SIG-M5 treated with dmso at 0.1 percent for 504 hours (cell line): Measurements from ENCODE around the gene RPL37A.

ENCODE experiments used
- DNase-seq: peaks from one replicate; lab custom pipeline; 2025; ENCODE audit not compliant: unreplicated experiment; lab: John Stamatoyannopoulos, UW

The RPL37A gene

GRCh38 chr2:216546241-216546640, 47.6 kb downstream of the RPL37A start:
- no peak for DNase-seq

DNA sequence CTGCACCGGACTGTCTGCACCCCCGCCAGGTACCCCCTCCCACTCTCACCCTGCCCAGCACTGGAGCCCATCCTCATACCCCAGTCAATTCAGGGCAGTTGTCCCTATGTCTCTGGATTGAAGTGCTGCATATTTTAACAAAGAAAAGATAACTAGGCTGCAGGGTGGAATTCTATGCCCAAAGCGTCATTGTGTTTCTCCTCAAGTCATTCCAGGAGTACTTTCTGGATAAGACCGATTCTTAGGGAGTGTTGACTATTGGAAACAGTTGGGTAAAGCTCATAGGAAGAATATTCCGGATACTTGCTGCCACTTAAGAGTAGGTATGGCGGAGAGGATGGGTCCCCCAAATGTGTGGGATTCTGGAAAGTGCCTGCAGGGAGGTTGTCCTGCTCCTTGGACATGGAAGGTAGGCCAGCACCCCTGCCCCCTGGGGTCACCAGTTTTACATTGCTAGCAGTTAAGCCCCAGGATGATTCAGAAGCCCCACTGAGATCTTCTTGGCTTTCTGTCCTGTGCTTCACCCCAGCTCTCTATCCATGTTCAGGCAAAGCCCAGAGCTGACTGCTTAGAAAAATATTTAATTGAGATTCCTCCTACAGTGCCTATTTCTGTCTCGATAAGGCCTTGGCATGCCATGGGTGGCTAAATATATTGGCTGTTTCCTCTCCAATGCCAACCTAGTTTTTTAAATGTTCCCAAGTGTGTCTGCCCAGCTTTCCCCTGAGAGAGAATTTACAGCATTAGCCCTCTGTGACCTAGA, 48.2 kb downstream of the RPL37A start:
- DNase-seq: no peak

DNA sequence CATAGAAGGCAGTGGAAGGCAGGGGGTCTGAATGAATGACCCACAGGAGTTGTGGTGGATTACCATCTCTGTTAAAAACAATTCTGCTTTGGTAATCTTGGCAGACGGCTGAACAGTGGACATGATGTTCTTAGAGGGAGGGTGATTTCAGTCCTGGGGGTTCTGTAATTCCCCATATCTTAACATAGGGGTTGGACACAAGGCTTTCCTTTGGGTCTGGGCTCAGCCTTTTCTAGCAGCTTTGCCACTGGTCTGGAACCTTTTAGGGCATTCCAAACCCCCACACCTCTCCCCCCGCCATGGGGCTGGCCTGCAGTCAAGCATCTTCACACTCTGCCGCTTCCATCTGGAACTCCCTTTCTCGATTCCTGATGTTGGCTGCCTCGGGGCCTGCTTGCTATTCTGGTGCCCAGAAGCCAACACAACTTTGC, 50.3 kb downstream of the RPL37A start:
- no peak for DNase-seq

DNA sequence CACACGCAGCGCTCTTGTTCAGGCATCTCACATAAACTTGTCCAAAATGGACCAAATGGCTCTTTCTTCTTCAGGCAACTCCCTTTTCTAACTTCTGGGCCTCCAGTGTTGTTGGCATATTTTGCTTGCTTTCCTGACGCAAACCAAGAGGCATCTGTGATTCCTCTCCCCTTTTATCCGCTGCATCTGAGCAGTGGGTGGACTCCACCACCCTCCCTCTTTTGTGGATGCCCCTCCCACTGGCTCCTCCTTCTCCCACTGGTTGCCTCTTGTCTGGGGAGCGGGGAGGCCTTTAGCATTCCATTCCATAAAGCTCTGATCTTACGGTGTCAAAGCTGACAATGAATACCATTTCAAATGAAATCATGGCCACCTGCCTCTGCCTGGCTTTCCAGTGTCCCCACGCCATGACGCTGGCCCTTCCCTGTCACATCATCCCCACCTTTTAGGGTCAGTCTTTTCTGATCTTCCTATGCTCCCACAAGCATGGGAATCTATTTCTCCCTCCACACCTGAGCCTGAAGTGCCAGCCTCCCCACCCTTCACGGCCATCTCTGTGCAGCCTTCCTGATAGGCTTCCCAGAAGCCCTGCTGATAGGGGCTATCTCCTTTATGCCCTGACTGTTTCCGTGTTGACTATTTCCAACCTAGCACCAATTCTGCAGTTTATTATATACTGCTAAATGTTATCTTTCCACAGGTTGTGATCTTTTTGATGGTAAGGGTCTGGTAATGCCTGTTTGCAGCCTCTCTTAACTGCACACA, 51.5 kb downstream of the RPL37A start:
- no peak for DNase-seq

DNA sequence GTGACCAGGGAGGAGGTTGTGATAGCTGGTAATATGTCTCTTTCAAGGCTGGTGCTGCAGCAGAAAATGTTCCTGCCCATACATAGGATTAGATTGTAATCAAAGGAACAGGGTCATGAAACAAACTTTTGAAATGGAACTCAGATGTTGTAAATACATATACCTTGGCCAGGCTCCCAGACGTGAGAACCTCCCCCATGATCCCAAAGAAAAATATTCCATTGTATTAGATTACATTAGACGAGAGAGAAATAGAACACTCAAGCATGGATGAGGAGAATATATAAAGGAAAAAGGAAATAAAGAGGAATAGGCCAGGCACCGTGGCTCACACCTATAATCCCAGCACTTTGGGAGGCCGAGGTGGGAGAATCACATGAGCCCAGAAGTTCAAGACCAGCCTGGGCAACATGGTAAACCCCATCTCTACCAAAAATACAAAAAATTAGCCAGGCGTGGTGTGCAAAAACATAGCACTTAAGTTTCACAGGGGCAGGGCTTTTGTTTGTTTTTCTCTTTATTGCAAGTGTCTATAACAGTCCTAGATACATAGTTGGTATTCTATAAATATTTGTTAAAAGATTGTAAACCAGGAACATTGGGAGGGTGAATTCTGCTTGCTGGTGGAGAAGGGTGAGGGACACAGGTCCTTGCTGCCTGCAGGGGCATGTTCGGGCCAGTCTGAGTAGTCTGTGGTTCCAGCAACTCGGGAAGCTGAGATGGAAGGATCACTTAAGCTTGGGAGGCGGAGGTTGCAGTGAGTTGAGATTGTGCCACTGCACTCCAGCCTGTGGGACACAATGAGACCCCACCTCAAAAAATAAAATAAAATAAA, 52.8 kb downstream of the RPL37A start:
- DNase-seq: no peak

DNA sequence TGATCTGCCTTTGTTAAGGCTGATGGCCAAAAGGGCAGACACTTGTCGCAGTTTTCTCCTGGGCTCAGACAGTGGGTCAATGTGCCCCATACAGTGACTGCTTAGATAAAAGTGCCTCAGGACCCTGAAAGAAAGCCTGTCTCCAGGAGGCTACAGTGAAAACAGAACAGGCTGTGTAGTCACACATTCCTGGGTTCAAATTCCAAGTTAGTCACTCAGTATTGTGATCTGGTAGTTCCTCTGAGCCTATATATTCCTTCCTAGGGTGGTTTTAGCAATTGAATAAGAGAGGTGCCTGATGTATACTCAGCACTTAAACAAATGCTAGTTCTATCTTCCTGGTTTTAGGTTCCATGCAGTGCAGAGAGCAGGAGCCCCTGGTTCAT, 54.4 kb downstream of the RPL37A start:
- no peak for DNase-seq
